Activated CD4-positive, alpha-beta T cell treated with anti-CD3 and anti-CD28 coated beads for 4 hours (primary cell): ENCODE results near the gene EFNB2.

Source experiments
- DNase-seq, 2 donors: peaks; one replicate each; pipeline ENCODE4 v3.0.0-alpha.2; 2020

EFNB2 gene

GRCh38 chr13:106478116-106478515 is 57.3 kb downstream of the EFNB2 start:
- no peak for DNase-seq

- no peak for DNase-seq
These were observed 58.2 kb downstream of the EFNB2 start for GRCh38 chr13:106477303-106477702.

GRCh38 chr13:106475852-106476251 is 59.6 kb downstream of the EFNB2 start:
- DNase-seq, result no peak

- DNase-seq, result no peak
These were observed 60.5 kb downstream of the EFNB2 start for GRCh38 chr13:106474912-106475311.

GRCh38 chr13:106473154-106473553 is 62.3 kb downstream of the EFNB2 start:
- DNase-seq, result no peak

GRCh38 chr13:106472621-106473020 is 62.8 kb downstream of the EFNB2 start:
- DNase-seq, result no peak

- no peak for DNase-seq
These were observed 63.4 kb downstream of the EFNB2 start for GRCh38 chr13:106471957-106472543.

GRCh38 chr13:106470576-106470975 is 64.9 kb downstream of the EFNB2 start:
- no peak for DNase-seq

GRCh38 chr13:106468744-106469590 is 66.5 kb downstream of the EFNB2 start:
- DNase-seq, result no peak

GRCh38 chr13:106468207-106468606 is 67.3 kb downstream of the EFNB2 start:
- DNase-seq, result no peak

GRCh38 chr13:106467427-106468122 is 67.9 kb downstream of the EFNB2 start:
- no peak for DNase-seq

GRCh38 chr13:106466691-106467426 is 68.6 kb downstream of the EFNB2 start:
- DNase-seq, result no peak

GRCh38 chr13:106464076-106464475 is 71.4 kb downstream of the EFNB2 start:
- no peak for DNase-seq

- no peak for DNase-seq
These were observed 72.8 kb downstream of the EFNB2 start for GRCh38 chr13:106462710-106463109.

- no peak for DNase-seq
These were observed 79.7 kb downstream of the EFNB2 start for GRCh38 chr13:106455777-106456176.

- DNase-seq, result no peak
These were observed 80.3 kb downstream of the EFNB2 start for GRCh38 chr13:106455190-106455589.

- DNase-seq, result no peak
These were observed 82.4 kb downstream of the EFNB2 start for GRCh38 chr13:106453101-106453500.

GRCh38 chr13:106450991-106451390 is 84.5 kb downstream of the EFNB2 start:
- DNase-seq, result no peak

- DNase-seq, result no peak
These were observed 86.4 kb downstream of the EFNB2 start for GRCh38 chr13:106449096-106449495.

GRCh38 chr13:106445996-106446395 is 89.5 kb downstream of the EFNB2 start:
- DNase-seq, result no peak

- no peak for DNase-seq
These were observed 91.7 kb downstream of the EFNB2 start for GRCh38 chr13:106443607-106444322.

GRCh38 chr13:106440866-106441265 is 94.6 kb downstream of the EFNB2 start:
- no peak for DNase-seq
